ENCODE results near the gene TAOK2. TPM values are rescaled to one million over a fixed set of nuclear protein-coding genes. Genes with fewer than 3 reads are reported as not detected.
"Not testable (repeated sequence)": the region's sequence is repeated elsewhere in the genome, so short reads cannot be mapped to it uniquely, and the experiment has no call there.

TAOK2 gene
- total RNA-seq: 10 to 100 TPM; 39.6 to 66.8 TPM

DNA sequence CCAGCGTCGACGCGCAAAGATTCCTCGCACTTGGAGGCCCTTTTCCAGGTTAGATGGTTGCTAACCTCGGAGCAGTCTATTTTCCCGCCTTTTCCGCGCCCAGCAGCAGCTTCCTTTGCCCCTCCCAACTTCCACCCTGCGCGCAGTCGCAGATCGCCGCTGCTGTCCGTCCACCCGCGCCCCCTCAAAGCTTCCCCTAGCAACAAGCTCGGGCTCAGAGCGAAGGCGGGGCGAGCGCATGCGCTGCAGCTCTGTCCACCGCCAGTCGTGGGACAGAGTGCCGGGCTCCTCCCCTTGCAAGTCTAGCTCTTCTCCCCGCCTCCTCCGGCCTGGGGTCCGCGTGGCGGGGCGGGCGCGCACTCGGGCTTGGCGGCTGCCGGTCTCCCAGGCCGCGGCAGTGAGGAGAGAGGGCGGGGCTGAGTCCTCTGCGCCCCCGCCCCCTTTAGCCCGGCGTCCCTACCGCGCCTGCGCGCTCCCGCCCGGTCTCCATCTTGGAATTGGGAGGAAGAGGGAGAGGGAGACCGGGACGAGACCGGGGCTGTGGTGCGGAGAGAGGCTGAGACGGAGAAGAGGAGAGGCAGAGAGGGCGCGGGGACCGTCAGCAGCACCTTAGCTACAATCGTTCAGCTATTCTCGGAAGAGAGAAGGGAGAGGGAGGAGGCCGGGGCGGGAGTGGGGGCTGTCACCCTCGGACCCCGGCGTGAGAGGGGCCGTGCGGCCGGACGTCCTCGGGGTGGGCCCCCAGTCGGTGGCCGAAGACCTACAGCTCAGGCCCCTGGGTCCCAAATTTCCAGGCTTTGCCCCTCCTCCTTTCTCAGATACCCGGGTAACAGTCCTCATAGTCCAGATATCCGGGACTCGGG, at the start of gene TAOK2:
TSS of gene TAOK2 (plus strand) at position 485 of the 863 bp plus-strand sequence. CDS start 3,905 bp downstream, outside the sequence.
- Mint-ChIP-seq H3K27ac (peak within 1 kb of the TSS; percentile 74 to 91), H3K9me3 (no peaks in the 10 kb centered on the region), H3K4me1 (ENCODE audit: low read depth in 2 of 2) (peaks cover 30 to 42% of the 10 kb centered on the region in 2 donors), H3K4me3 (peak within 1 kb of the TSS; percentile 99), H3K36me3 (peaks cover 14% of the 10 kb centered on the region), H3K27me3 (no peaks in the 10 kb centered on the region)
- peak; percentile 100 for DNase-seq (ENCODE audit: low spot score)
- ATAC-seq: peak; percentile 99

DNA sequence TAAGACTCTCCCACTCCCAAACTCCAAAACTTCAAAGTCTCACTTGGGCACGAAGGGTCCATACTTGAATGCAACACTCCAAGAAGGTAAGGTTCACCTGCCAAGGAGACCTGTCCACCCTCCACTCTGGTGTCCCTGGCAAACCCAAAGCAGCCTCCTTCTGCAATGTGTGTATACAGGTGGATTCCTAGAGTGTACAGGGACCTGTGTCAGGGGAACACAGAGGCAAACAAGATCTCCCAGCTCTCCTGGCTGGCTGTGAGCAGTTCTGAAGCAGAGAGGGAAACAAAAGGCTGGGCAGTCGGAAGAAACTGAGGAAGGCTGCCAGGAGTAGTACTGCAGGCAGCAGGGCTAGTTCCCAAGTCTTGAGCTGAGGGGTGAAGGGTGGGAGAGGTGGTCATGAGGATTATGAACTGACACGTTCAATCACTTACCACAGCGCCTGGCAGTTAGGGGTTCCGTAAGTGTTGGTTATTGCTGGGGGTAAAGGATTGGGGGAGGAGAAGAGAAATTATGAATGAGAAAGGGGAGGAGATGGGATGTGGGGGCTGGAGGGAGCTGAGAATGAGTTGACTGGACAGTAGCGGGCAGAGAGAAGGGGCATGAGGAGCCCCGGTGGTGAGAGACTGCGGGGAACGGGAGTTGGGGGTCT, 48.4 kb upstream of the TAOK2 start:
- peak overlapping the region; percentile 91 for H3K4me3 Mint-ChIP-seq
- H3K9me3 Mint-ChIP-seq: no peaks in the 10 kb centered on the region
- no peaks in the 10 kb centered on the region for H3K27me3 Mint-ChIP-seq
- no peak for DNase-seq (ENCODE audit: low spot score)
- ATAC-seq: no peak
- H3K36me3 Mint-ChIP-seq: peaks cover 16% of the 10 kb centered on the region
- H3K27ac Mint-ChIP-seq: peak overlapping the region; percentile 90 to 92
- H3K4me1 Mint-ChIP-seq (ENCODE audit: low read depth in 2 of 2): peaks cover 35 to 44% of the 10 kb centered on the region in 2 donors

DNA sequence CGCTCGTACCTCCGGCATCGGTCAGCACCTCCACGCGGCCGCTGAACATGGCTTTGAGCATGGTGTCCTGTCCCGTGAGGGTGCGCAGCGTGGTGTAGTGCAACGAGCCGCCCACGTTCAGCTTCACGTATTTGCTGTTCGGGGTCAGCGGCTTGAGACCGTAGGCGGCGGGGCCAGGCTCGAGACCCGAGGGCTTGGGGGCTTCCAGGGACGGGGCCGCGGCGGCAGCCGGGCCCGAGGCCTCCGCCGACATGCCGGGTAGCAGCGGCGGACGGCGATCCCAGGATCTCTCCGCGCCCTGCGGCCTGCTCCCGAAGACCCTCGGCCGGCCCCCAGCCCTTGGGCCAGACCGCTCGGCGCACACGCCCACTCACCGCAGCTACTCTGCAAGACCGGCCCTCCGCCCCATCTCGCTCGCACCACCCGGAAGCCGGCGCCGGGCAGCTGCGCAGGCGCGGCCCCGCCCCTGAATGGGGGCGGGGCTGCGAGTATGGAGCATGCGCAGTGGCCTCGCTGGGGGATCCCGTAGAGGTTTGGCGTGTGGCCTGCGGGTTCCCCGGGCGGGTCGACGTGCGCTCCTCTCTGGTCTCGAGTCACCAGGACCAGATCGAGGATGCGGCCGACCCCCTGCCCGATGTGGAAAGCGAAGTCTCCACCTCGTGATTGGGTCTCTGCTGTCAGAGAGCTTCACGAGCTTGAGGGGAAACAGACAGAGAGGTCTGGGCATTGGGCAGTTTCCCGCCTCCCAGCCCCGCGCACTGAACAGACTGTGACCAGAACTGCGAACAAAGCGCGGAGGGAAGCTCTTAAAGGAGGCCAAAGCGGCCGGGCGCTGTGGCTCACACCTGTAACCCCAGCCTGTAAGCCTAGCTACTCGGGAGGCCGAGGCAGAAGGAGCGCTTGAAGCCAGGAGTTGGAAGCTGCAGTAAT, 47.6 kb upstream of the TAOK2 start, which contains the start of gene KCTD13:
TSS of gene KCTD13 (minus strand) at position 446 of the 930 bp plus-strand sequence. CDS start at position 253, 193 bp downstream.
- Mint-ChIP-seq H3K27ac (peak within 1 kb of the TSS; percentile 92 to 97), H3K27me3 (no peaks in the 10 kb centered on the region), H3K4me1 (ENCODE audit: low read depth in 2 of 2) (peaks cover 27 to 36% of the 10 kb centered on the region in 2 donors), H3K9me3 (no peaks in the 10 kb centered on the region), H3K36me3 (peaks cover 7% of the 10 kb centered on the region), H3K4me3 (peak within 1 kb of the TSS; percentile 91)
- ATAC-seq (peak; percentile 97 to 98), DNase-seq (ENCODE audit: low spot score) (peak; percentile 92)

DNA sequence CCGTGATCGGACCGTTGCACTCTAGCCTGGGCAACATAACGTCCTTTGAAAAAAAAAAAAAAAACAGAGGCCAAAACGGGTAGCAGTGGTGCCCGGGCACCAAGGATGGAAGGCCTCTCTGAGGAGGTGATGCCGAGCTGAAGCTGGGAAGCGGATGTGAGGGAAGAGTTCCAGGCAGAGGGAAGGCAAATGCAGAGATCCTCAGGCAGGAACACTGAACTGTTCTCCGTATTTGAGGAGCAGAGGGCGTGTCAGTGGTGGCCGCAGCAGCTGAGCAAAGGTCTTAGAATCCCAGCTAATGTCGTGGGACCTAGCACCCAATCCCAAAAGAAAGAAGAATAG, 47.0 kb upstream of the TAOK2 start:
- peaks cover 27 to 34% of the 10 kb centered on the region in 2 donors for H3K4me1 Mint-ChIP-seq (ENCODE audit: low read depth in 2 of 2)
- H3K27ac Mint-ChIP-seq: peak overlapping the region; percentile 92 to 97
- peaks cover 6% of the 10 kb centered on the region for H3K36me3 Mint-ChIP-seq
- ATAC-seq: no peak
- no peak for DNase-seq (ENCODE audit: low spot score)
- no peaks in the 10 kb centered on the region for H3K27me3 Mint-ChIP-seq
- peak overlapping the region; percentile 91 for H3K4me3 Mint-ChIP-seq
- H3K9me3 Mint-ChIP-seq: no peaks in the 10 kb centered on the region

DNA sequence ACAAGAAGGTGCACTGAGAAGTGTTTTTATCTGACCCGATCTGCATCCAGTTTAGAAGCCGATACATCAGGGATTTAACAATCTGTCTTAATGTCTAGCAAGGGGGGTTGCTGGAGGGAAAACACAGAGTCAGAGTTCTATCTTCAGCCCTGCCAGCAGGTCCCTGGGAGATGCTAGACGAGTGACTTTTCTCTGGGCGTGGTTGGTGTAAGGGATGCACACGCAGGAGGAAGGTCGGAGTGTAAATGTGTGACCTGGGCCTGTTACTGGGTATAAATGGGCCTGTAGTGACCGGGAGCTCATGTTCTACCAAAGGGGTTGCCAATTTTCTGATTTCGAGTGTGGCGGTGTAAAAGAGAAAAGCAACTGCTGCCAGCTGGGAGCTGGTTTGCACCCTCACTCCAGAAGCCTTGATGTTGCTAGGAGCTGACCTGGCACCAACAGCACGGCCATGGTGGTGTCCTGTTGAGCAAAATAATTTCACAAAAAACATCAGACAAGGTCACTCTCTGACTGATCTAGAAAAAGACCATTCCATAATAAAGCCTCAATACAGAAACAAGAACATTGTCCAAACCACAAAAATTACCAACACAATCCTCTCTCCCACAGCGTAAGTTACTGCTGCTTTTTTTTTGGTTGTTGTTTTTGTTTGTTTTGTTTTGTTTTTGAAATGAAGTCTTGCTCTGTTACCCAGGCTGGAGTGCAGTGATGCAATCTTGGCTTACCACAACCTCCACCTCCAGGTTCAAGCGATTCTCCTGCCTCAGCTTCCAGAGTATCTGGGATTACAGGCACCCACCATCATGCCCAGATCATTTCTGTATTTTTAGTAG, 46.4 kb upstream of the TAOK2 start:
- H3K9me3 Mint-ChIP-seq: no peaks in the 10 kb centered on the region
- peak overlapping the region; percentile 91 for H3K4me3 Mint-ChIP-seq
- peaks cover 6% of the 10 kb centered on the region for H3K36me3 Mint-ChIP-seq
- DNase-seq (ENCODE audit: low spot score): no peak
- no peak for ATAC-seq
- peaks cover 27 to 34% of the 10 kb centered on the region in 2 donors for H3K4me1 Mint-ChIP-seq (ENCODE audit: low read depth in 2 of 2)
- H3K27me3 Mint-ChIP-seq: no peaks in the 10 kb centered on the region
- peak overlapping the region; percentile 92 to 97 for H3K27ac Mint-ChIP-seq

DNA sequence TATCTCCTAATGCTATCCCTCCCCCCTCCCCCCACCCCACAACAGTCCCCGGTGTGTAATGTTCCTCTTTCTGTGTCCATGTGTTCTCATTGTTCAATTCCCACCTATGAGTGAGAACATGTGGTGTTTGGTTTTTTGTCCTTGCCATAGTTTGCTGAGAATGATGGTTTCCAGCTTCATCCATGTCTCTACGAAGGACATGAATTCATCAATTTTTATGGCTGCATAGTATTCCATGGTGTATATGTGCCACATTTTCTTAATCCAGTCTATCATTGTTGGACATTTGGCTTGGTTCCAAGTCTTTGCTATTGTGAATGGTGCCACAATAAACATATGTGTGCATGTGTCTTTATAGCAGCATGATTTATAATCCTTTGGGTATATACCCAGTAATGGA, 41.9 kb upstream of the TAOK2 start:
- not testable (repeated sequence) for H3K9me3 Mint-ChIP-seq; H3K27me3 Mint-ChIP-seq; DNase-seq (ENCODE audit: low spot score); H3K36me3 Mint-ChIP-seq; H3K27ac Mint-ChIP-seq; ATAC-seq; H3K4me3 Mint-ChIP-seq
- peaks cover 9 to 10% of the 10 kb centered on the region in 2 donors for H3K4me1 Mint-ChIP-seq (ENCODE audit: low read depth in 2 of 2)

DNA sequence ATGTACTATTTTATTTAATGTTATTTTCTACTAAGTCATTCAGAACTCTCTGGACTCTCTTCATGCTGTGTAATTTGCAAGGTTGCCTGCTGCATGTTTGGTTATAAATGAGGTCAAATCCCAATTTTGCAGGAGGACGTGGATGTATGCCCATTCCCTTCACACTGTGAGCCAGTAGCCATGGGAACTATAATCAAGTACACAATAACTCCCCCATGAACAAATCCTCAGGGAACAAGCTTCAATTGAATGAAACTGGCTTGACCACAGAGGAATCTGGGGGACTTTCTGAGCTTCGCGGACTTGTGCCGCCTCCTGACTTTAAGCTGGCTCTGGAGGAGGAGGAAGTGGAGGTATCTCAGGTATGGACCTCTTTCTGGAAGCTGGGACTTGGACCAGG, 33.0 kb upstream of the TAOK2 start:
- Mint-ChIP-seq H3K27ac (no peak overlapping the region), H3K27me3 (peaks cover 5 to 15% of the 10 kb centered on the region in 2 donors), H3K9me3 (no peaks in the 10 kb centered on the region), H3K36me3 (no peaks in the 10 kb centered on the region), H3K4me3 (no peak overlapping the region), H3K4me1 (ENCODE audit: low read depth in 2 of 2) (no peaks in the 10 kb centered on the region)
- DNase-seq (ENCODE audit: low spot score) (no peak), ATAC-seq (no peak)

DNA sequence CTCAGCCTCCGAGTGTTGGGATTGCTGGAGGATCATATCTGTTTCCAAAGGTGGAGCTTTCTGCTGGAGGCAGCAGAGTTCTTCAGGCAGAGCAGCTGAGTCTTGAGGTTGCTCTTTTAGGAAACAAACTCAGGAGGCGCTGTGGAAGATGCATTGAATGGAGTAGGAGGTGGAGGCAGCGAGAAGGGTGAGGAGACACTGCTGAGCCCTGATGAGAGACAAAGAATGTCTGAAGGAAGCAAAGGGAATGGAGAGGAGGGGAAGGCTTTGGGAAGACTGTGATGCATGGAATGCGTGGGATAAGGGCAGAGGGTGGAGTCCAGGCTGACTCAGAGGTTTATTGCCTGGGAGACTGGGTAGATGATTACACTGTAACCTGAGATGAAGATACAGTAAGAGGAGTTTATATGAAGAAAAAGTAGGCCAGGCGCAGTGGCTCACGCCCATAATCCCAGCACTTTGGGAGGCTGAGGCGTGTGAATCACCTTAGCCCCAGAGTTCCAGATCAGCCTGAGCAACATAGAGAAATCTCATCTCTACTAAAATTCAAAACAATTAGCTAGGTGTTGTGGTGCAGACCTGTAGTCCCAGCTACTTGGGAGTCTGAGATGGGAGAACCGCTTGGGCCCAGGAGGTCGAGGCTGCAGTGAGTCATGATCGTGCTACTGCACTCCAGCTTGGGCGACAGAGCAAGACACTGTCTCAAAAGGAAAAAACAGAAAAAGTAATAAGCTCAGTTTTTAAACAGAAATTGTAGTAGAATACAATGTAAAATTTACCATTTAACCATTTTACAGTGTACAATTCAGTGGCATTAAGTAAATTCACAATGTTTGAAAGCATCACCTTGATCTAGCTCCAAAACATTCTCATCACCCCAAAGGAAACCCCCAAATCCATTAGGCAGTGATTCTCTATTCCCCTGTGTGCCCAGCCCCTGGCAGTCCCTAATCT, 29.5 kb upstream of the TAOK2 start:
- no peak overlapping the region for H3K27ac Mint-ChIP-seq
- ATAC-seq (no peak), DNase-seq (ENCODE audit: low spot score) (no peak)
- no peaks in the 10 kb centered on the region for H3K4me1 Mint-ChIP-seq (ENCODE audit: low read depth in 2 of 2)
- no peak overlapping the region for H3K4me3 Mint-ChIP-seq
- peaks cover 0 to 7% of the 10 kb centered on the region in 2 donors for H3K27me3 Mint-ChIP-seq
- H3K9me3 Mint-ChIP-seq: no peaks in the 10 kb centered on the region
- no peaks in the 10 kb centered on the region for H3K36me3 Mint-ChIP-seq

DNA sequence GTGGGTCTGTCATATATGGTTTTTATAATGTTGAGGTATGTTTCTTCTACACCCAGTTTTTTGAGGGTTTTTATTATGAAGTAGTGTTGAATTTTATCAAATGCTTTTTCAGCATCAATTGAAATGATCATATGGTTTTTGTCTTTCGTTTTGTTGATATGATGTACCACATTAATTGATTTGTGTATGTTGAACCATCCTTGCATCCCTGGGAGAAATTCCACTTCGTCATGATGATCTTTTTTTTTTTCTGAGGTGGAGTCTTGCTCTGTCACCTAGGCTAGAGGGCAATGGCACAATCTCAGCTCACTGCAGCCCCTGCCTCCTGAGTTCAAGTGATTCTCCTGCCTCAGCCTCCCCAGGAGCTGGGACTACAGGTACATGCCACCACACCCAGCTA, 25.8 kb upstream of the TAOK2 start:
- H3K9me3 Mint-ChIP-seq: no peaks in the 10 kb centered on the region
- DNase-seq (ENCODE audit: low spot score) (no peak), ATAC-seq (no peak)
- no peak overlapping the region for H3K4me3 Mint-ChIP-seq
- peaks cover 2 to 5% of the 10 kb centered on the region in 2 donors for H3K27me3 Mint-ChIP-seq
- no peak overlapping the region for H3K27ac Mint-ChIP-seq
- H3K4me1 Mint-ChIP-seq (ENCODE audit: low read depth in 2 of 2): no peaks in the 10 kb centered on the region
- peaks cover 5% of the 10 kb centered on the region for H3K36me3 Mint-ChIP-seq

DNA sequence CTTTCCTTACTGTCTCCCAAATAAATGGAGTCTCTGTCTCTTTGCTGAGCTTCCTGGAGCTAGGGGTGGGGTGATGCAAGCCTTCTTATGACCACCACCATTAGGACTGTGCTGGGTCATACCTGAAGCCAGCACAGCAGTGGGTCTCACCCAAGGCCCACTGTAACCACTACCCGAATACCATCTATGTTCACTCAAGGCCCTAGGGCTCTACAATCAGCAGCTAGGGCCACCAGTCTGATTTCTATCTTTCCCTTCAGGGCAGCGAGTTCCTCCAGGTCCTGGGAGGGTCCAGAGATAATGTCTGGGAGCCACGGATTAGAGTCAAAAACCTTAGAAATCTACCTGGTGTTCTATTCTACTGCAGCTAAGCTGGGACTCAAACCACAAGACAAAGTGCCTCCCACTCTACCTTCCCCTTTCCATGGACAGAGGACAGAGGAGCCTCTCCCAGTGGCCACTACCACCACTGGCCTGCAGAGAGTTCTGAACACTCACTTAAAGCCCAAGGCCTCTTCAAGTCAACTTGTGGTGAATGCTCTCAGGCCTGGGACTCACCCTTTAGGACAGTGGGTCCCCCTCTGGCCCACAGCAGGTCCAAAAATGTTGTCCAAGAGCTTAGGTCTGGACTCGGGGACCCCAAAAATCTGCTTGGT, 22.7 kb upstream of the TAOK2 start:
- DNase-seq (ENCODE audit: low spot score) (no peak), ATAC-seq (no peak)
- H3K27me3 Mint-ChIP-seq: peaks cover 2 to 5% of the 10 kb centered on the region in 2 donors
- H3K36me3 Mint-ChIP-seq: peaks cover 5% of the 10 kb centered on the region
- H3K4me3 Mint-ChIP-seq: no peak overlapping the region
- no peaks in the 10 kb centered on the region for H3K4me1 Mint-ChIP-seq (ENCODE audit: low read depth in 2 of 2)
- no peak overlapping the region for H3K27ac Mint-ChIP-seq
- H3K9me3 Mint-ChIP-seq: no peaks in the 10 kb centered on the region

DNA sequence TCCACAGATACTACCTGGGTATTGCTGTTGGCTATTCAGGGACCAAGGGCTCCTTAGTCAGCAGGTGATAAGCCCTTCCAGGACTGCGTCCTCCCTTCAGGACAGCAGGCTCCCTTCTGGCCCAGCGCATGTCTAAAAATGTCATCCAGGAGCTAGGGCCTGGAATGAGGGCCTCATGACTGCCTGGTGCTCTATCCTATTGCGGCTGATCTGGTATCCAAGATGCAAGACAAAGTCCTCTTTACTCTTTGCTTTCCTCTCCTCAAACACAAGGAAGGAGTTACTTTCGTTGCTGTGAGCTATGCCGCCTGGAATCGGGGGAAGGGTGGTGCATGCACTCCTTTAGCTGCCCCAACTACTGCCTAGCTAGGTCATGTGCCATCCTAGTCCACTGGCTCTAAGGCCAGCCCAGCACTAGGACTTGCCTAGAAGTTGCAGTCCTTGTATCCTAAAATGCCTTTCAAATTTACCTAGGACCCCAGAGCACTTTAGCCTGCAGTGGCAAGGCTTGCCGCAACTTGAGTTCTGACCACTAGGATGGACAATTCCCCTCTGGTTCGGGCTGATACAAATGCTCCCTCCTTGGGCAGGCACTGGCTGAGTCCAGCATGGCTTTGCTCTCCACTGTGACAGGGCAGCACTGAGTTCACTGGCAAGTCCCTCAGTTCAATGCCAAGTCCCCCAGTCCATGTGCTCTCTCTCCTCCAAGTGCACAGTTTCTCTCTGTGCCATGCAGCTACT, 21.9 kb upstream of the TAOK2 start:
- Mint-ChIP-seq H3K27me3 (peaks cover 2 to 5% of the 10 kb centered on the region in 2 donors), H3K27ac (no peak overlapping the region), H3K4me3 (no peak overlapping the region), H3K36me3 (peaks cover 5% of the 10 kb centered on the region), H3K9me3 (no peaks in the 10 kb centered on the region), H3K4me1 (ENCODE audit: low read depth in 2 of 2) (no peaks in the 10 kb centered on the region)
- ATAC-seq (no peak), DNase-seq (ENCODE audit: low spot score) (no peak)

All from natural killer cell treated with Interleukin-12 subunit alpha and Interleukin-12 subunit beta and Interleukin-15 and Interleukin-18, amount 100 ng/mL, for 72 hours (primary cell).